A549 treated with Hydrocortisone at 1 μM for 4 hours (cell line): Measurements from ENCODE around the gene TGFA. TPM values are rescaled to one million over a fixed set of nuclear protein-coding genes. Genes with fewer than 3 reads are reported as not detected.

Source experiments
- total RNA-seq: library from RNA; stranded (reverse); fragments of 200-300 nt; extraction: Qiagen RNA extraction; gene quantifications from 5 replicates; pipeline ENCODE4 v1.2.3, GENCODE V29; 2022

TGFA gene
- 4.4 to 6.0 TPM (median 4.6 TPM) in 5 replicates for total RNA-seq

GRCh38 chr2:70553584-70554337, at the start of gene TGFA:
TGFA (minus strand) TSS chr2:70553826; CDS start chr2:70553767, 59 bp downstream.

Other genes starting within 250 kb of the TGFA start
- gene ADD2, start 214.4 kb upstream of the TGFA start, total RNA-seq = 18.8 to 28.6 TPM (median 25.3 TPM) in 5 replicates
- gene FIGLA, start 236.8 kb upstream of the TGFA start, total RNA-seq = not detected in 5 replicates